GM12878 (cell line): Measurements from ENCODE around the gene STX8. TPM values are rescaled to one million over a fixed set of nuclear protein-coding genes. Genes with fewer than 3 reads are reported as not detected.

Experiments
- ATAC-seq: fragments of 200-7000 bp; cut with Tn5 transposase; 3 replicates; pipeline ENCODE4 v1.9.1; 2020; ENCODE audit warnings: mild to moderate bottlenecking, moderate library complexity
- BruUV-seq: library from RNA; stranded (reverse); fragments of 400-500 nt; replicated peaks from 2 replicates; lab custom pipeline; 2021; lab: Mats Ljungman, UMichigan
- CTCF ChIA-PET: fragments of 300-600 bp; sonication (Branson Sonifier 250); formaldehyde crosslinking; extraction: SDS; loops from one replicate; lab custom pipeline; 2021; ENCODE audit warnings: inconsistent platforms; lab: Yijun Ruan, JAX
- POLR2A ChIA-PET: fragments of 350-600 bp; formaldehyde crosslinking; extraction: SDS; loops from one replicate; lab custom pipeline; 2021; ENCODE audit warnings: inconsistent platforms; lab: Charles Lee
- RAD21 ChIA-PET: fragments of 300-600 bp; sonication (Branson Sonifier 250); formaldehyde crosslinking; loops from one replicate; lab custom pipeline; 2023; ENCODE audit warnings: antibody characterized with exemption; ENCODE audit not compliant: unreplicated experiment; lab: Charles Lee
- SMC1A ChIA-PET: fragments of 300-600 bp; sonication (Branson Sonifier 250); formaldehyde crosslinking; loops from one replicate; lab custom pipeline; 2023; ENCODE audit not compliant: unreplicated experiment, uncharacterized antibody; lab: Charles Lee
- DNase-seq: peaks from one replicate; pipeline ENCODE4 v3.0.0-alpha.2; 2011; ENCODE audit warnings: low read depth, low spot score
- FAIRE-seq: peaks from 3 replicates; lab custom pipeline; 2011; peaks lifted over from hg19 to GRCh38; lab: Jason Lieb, UNC
- H2AFZ ChIP-seq: 2 replicates; pipeline ENCODE4 v1.6.0; 2011; ENCODE audit warnings: low read depth, low read length, control low read depth; ENCODE audit not compliant: control insufficient read depth
- H3K27ac ChIP-seq: 2 replicates; pipeline ENCODE4 v1.5.1; 2011; ENCODE audit warnings: control low read depth; ENCODE audit not compliant: control insufficient read depth, insufficient read depth
- H3K27me3 ChIP-seq, 2 experiments: replicated peaks in 1 of 2; 2 replicates each; pipeline versions ENCODE4 v1.6.0 to v1.6.1; 2011; ENCODE audit warnings: low read length in 1 of 2; ENCODE audit not compliant: control insufficient read depth in 2 of 2, insufficient read depth in 2 of 2
- H3K36me3 ChIP-seq, 2 experiments: 2 replicates each; pipeline ENCODE4 v1.5.1; 2011; ENCODE audit warnings: low read length in 1 of 2; ENCODE audit not compliant: control insufficient read depth in 2 of 2, insufficient read depth in 2 of 2
- H3K4me1 ChIP-seq: 2 replicates; pipeline ENCODE4 v1.6.1; 2011; ENCODE audit warnings: mild to moderate bottlenecking, low read length, moderate library complexity, mixed read lengths; ENCODE audit not compliant: control insufficient read depth, insufficient read depth
- H3K4me2 ChIP-seq: 2 replicates; pipeline ENCODE4 v1.6.0; 2011; ENCODE audit warnings: control low read depth; ENCODE audit not compliant: control insufficient read depth, insufficient read depth
- H3K4me3 ChIP-seq: fragments of 200-600 bp; sonication (generic); 2 replicates; pipeline ENCODE4 v1.5.1; 2016
- H3K79me2 ChIP-seq: 2 replicates; pipeline ENCODE4 v1.6.0; 2011; ENCODE audit warnings: low read length; ENCODE audit not compliant: control insufficient read depth, insufficient read depth
- H3K9ac ChIP-seq: 2 replicates; pipeline ENCODE4 v1.8.0; 2011; ENCODE audit warnings: low read length, control low read depth, mixed read lengths; ENCODE audit not compliant: control insufficient read depth, insufficient read depth
- H3K9me3 ChIP-seq: replicated peaks from 3 replicates; pipeline ENCODE4 v1.5.1; 2011; ENCODE audit warnings: mild to moderate bottlenecking, low read length; ENCODE audit not compliant: control insufficient read depth, insufficient read depth
- H4K20me1 ChIP-seq: 2 replicates; pipeline ENCODE4 v1.6.0; 2011; ENCODE audit not compliant: control insufficient read depth, insufficient read depth
- MEF2A ChIP-seq: IDR thresholded peaks from 2 replicates; pipeline ENCODE4 v1.6.1; 2011; ENCODE audit warnings: low read depth, mild to moderate bottlenecking, low read length, moderate library complexity; ENCODE audit not compliant: insufficient read depth
- NR2F1 ChIP-seq: fragments of 450-650 bp; conservative IDR thresholded peaks from 2 replicates; pipeline ENCODE4 v1.6.1; 2017; ENCODE audit warnings: mild to moderate bottlenecking
- PBX3 ChIP-seq: IDR thresholded peaks from 2 replicates; pipeline ENCODE4 v1.6.1; 2011; ENCODE audit warnings: mild to moderate bottlenecking, low read depth, low read length, moderate library complexity; ENCODE audit not compliant: insufficient replicate concordance
- RUNX3 ChIP-seq: IDR thresholded peaks from 2 replicates; pipeline ENCODE4 v1.6.1; 2012; ENCODE audit warnings: low read length, inconsistent platforms
- WGBS: methylation state at CpG from one replicate; pipeline ENCODE4 v1.1.6; 2016; ENCODE audit warnings: low lambda C conversion rate; ENCODE audit not compliant: insufficient replicate concordance, insufficient coverage; ENCODE audit errors: missing lambda C conversion rate; 5-methylcytosine and 5-hydroxymethylcytosine counted together
- in situ Hi-C: fragments of 300-500 bp; cut with MboI; formaldehyde crosslinking; loops from 9 replicates; pipeline ENCODE4 v1.14.3; 2018; ENCODE audit warnings: mixed read lengths
- intact Hi-C: fragments of 100-400 bp; cut with micrococcal nuclease; formaldehyde crosslinking; loops from one replicate; pipeline ENCODE4 v1.14.2; 2022; ENCODE audit not compliant: unreplicated experiment
- polyA plus RNA-seq, 11 experiments: library from polyadenylated mRNA; depleted of rRNA in 4 of 11; unstranded in 6 of 11; stranded (reverse) in 5 of 11; fragments of >200 nt; fragmentation: Nextera tagmentation in 4 of 11; fragmentation: Illumina TruSeq in 1 of 11; extraction: Ambion mirVana in 4 of 11; extraction: Trizol in 1 of 11; gene quantifications; 1 replicate in 1 of 11; 2 replicates in 10 of 11; pipeline versions ENCODE4 v1.2.1 to v1.2.3, GENCODE V29; 2011 to 2016; ENCODE audit warnings: inconsistent platforms in 2 of 11, missing spikeins in 2 of 11, low read depth in 1 of 11
- total RNA-seq, 4 experiments: library from RNA; depleted of rRNA in 3 of 4; stranded (reverse); fragments of >200 nt in 3 of 4; fragmentation: Illumina TruSeq in 1 of 4; extraction: Trizol in 1 of 4; gene quantifications; 2 replicates each; pipeline versions ENCODE4 v1.2.1 to v1.2.3, GENCODE V29; 2013 to 2021
- TF ChIP-seq, protein P1 (sequence below): IDR thresholded peaks from 2 replicates; pipeline ENCODE4 v1.6.1; 2011; ENCODE audit warnings: borderline replicate concordance, low read depth, mild to moderate bottlenecking, moderate library complexity, low read length; ENCODE audit not compliant: insufficient read depth, poor library complexity, severe bottlenecking
- TF ChIP-seq, protein P2 (sequence below): fragments of 450-650 bp; IDR thresholded peaks from 2 replicates; pipeline ENCODE4 v1.6.1; 2017; ENCODE audit warnings: low read depth, mild to moderate bottlenecking, moderate library complexity
- TF ChIP-seq, protein P3 (sequence below): fragments of 450-650 bp; IDR thresholded peaks from 2 replicates; pipeline ENCODE4 v1.6.1; 2017; ENCODE audit warnings: mild to moderate bottlenecking

Gene STX8
- total and polyA plus RNA-seq, 10 of the 15 experiments (the other 5 are each of a cell fraction or from before 2014, with no cell fraction given), result 47.9 to 151 (median 72.9) TPM

GRCh38 chr17:9228408-9229159 lies 347.0 kb downstream of the STX8 start:
- TF ChIP-seq, protein P1, sequence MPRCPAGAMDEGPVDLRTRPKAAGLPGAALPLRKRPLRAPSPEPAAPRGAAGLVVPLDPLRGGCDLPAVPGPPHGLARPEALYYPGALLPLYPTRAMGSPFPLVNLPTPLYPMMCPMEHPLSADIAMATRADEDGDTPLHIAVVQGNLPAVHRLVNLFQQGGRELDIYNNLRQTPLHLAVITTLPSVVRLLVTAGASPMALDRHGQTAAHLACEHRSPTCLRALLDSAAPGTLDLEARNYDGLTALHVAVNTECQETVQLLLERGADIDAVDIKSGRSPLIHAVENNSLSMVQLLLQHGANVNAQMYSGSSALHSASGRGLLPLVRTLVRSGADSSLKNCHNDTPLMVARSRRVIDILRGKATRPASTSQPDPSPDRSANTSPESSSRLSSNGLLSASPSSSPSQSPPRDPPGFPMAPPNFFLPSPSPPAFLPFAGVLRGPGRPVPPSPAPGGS, result peak; percentile 61
- TF ChIP-seq RUNX3, result no peak

DNA sequence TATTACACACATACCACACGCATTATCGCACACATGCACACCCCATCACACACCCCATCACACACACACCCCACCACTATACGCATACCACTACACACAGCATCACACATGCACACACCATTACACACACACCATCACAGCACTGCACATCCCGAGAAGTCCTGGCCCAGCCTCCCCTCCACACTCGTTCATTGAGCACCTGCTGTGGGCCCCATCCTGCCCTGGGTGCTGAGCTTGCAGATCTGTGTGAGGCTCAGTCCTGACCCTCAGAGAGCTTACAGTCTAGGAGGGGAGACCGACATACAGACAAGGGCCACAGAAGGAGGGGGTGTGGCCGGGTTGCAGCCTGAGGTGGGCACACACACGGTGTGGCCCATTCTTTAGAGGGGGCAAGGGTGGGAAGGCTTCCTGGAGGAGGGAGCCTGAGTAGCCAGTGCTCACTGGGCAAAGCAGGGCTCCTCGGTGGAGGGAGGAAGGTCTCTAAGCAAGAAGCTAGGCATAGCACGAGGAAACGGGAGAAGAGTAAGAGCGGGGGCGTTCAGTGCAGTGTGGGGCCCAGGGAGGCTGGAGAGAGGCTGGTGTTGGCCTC lies 347.7 kb downstream of the STX8 start:
- no TSS peak for BruUV-seq
- ATAC-seq (no peak), FAIRE-seq (no peak), DNase-seq (no peak)
- Histone ChIP-seq H3K27ac (no peak overlapping the region), H3K79me2 (no peaks in the 10 kb centered on the region), H3K9me3 (no peaks in the 10 kb centered on the region; the same call in 2 of the 3 replicates), H3K36me3 (no peaks in the 10 kb centered on the region), H3K9ac (no peak overlapping the region), H3K27me3 (peaks cover 0 to under 1% of the 10 kb centered on the region in 2 experiments; a peak in 1 of 4 replicates), H2AFZ (no peak overlapping the region), H3K4me2 (no peak overlapping the region), H3K4me3 (no peak overlapping the region), H4K20me1 (0 out of 2 replicates have a peak, but pooled peaks cover 2% of the 10 kb centered on the region), H3K4me1 (peaks cover 4% of the 10 kb centered on the region; the same call in 1 of the 2 replicates)
- in situ Hi-C loops, result no loop called here
- ChIA-PET SMC1A (no interaction called here), RAD21 (no interaction called here), POLR2A (no interaction called here), CTCF (interaction anchor here (0.5 kb wide), 1 partner anchor 9 kb away, joined by 3 read pairs; no protein-coding TSS in a partner anchor)
- intact Hi-C loops, result no loop called here
- 55% methylated on average over 12 of the region's 13 CpGs for WGBS
- TF ChIP-seq MEF2A, result no peak
- TF ChIP-seq PBX3, result peak; percentile 22
- TF ChIP-seq, protein P2, sequence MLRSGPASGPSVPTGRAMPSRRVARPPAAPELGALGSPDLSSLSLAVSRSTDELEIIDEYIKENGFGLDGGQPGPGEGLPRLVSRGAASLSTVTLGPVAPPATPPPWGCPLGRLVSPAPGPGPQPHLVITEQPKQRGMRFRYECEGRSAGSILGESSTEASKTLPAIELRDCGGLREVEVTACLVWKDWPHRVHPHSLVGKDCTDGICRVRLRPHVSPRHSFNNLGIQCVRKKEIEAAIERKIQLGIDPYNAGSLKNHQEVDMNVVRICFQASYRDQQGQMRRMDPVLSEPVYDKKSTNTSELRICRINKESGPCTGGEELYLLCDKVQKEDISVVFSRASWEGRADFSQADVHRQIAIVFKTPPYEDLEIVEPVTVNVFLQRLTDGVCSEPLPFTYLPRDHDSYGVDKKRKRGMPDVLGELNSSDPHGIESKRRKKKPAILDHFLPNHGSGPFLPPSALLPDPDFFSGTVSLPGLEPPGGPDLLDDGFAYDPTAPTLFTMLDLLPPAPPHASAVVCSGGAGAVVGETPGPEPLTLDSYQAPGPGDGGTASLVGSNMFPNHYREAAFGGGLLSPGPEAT, result no peak
- TF ChIP-seq, protein P3, sequence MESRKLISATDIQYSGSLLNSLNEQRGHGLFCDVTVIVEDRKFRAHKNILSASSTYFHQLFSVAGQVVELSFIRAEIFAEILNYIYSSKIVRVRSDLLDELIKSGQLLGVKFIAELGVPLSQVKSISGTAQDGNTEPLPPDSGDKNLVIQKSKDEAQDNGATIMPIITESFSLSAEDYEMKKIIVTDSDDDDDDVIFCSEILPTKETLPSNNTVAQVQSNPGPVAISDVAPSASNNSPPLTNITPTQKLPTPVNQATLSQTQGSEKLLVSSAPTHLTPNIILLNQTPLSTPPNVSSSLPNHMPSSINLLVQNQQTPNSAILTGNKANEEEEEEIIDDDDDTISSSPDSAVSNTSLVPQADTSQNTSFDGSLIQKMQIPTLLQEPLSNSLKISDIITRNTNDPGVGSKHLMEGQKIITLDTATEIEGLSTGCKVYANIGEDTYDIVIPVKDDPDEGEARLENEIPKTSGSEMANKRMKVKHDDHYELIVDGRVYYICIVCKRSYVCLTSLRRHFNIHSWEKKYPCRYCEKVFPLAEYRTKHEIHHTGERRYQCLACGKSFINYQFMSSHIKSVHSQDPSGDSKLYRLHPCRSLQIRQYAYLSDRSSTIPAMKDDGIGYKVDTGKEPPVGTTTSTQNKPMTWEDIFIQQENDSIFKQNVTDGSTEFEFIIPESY, result no peak
- no peak for TF ChIP-seq NR2F1

More at GRCh38 chr17:9228408-9229159, 347.0 kb downstream of the STX8 start:
- Histone ChIP-seq H3K4me2 (no peak overlapping the region), H4K20me1 (0 out of 2 replicates have a peak, but pooled peaks cover 2% of the 10 kb centered on the region), H3K9ac (no peak overlapping the region), H3K27me3 (peaks cover 0 to 6% of the 10 kb centered on the region in 2 experiments; a peak in 1 of 4 replicates), H2AFZ (no peak overlapping the region), H3K79me2 (no peaks in the 10 kb centered on the region), H3K36me3 (no peaks in the 10 kb centered on the region), H3K27ac (no peak overlapping the region), H3K4me3 (no peak overlapping the region), H3K4me1 (peaks cover 4% of the 10 kb centered on the region; the same call in 1 of the 2 replicates), H3K9me3 (no peaks in the 10 kb centered on the region; the same call in 2 of the 3 replicates)
- ChIA-PET POLR2A (no interaction called here), SMC1A (no interaction called here), CTCF (interaction anchor here (0.5 kb wide), 1 partner anchor 10 kb away, joined by 3 read pairs; no protein-coding TSS in a partner anchor), RAD21 (no interaction called here)
- FAIRE-seq (no peak), DNase-seq (no peak), ATAC-seq (no peak)
- no TSS peak for BruUV-seq
- in situ Hi-C loops, result no loop called here
- 49% methylated on average over 16 of the region's 16 CpGs for WGBS
- intact Hi-C loops, result no loop called here
